GM12872 (cell line): Measurements from ENCODE around the gene LRIT2.
A peak's percentile ranks its signal among the peaks of the same experiment; 100 is the strongest.

Source experiments
- CTCF ChIP-seq: IDR thresholded peaks from 3 replicates; pipeline ENCODE4 v1.5.1; 2011; ENCODE audit warnings: low read depth, mild to moderate bottlenecking, low read length, moderate library complexity; ENCODE audit not compliant: insufficient read depth

LRIT2 gene

GRCh38 chr10:84227810-84228209 lies 2.5 kb upstream of the LRIT2 start:
- no peak for TF ChIP-seq CTCF

- TF ChIP-seq CTCF = no peak
Observed at GRCh38 chr10:84226616-84227015, 1.3 kb upstream of the LRIT2 start.

GRCh38 chr10:84224411-84225028 lies 824 bp downstream of the LRIT2 start:
- no peak for TF ChIP-seq CTCF

- TF ChIP-seq CTCF = no peak
Observed at GRCh38 chr10:84221916-84222315, 3.4 kb downstream of the LRIT2 start.

GRCh38 chr10:84217746-84218145 lies 7.6 kb downstream of the LRIT2 start:
- no peak for TF ChIP-seq CTCF

GRCh38 chr10:84216834-84217233 lies 8.5 kb downstream of the LRIT2 start:
- no peak for TF ChIP-seq CTCF

GRCh38 chr10:84214612-84215235 lies 10.6 kb downstream of the LRIT2 start:
- peak; percentile 78 for TF ChIP-seq CTCF
